Endothelial cell of umbilical vein (primary cell): ENCODE data around the gene PTRH1.

Experiments used
- CTCF ChIP-seq, 2 donors: IDR thresholded peaks; 1 replicate in 1 of 2; 2 replicates in 1 of 2; pipeline ENCODE4 v1.5.1; 2011; ENCODE audit warnings: low read length in 2 of 2, mild to moderate bottlenecking in 2 of 2, moderate library complexity in 2 of 2, control low read depth in 1 of 2, inconsistent platforms in 1 of 2, low read depth in 1 of 2; ENCODE audit not compliant: insufficient read depth in 1 of 2; ENCODE audit errors: extremely low read depth in 1 of 2
- MAX ChIP-seq: IDR thresholded peaks from 2 replicates; pipeline ENCODE4 v1.6.1; 2011; ENCODE audit not compliant: insufficient read depth, insufficient read length
- POLR2A ChIP-seq: IDR thresholded peaks from 2 replicates; pipeline ENCODE4 v1.6.1; 2012; ENCODE audit warnings: low read depth, mild to moderate bottlenecking, control low read depth, low read length

- TF ChIP-seq CTCF (IDR thresholded peaks at IDR 0.05; ENCODE audit: extremely low read depth in 1 of 2, insufficient read depth in 1 of 2, low read depth in 1 of 2, low read length in 2 of 2), result no peak
- no peak for TF ChIP-seq MAX
- no peak for TF ChIP-seq POLR2A
Observed at GRCh38 chr9:127680846-127681245, 34.6 kb downstream of the PTRH1 start.
